Smooth muscle cell of the brain vasculature (primary cell): ENCODE data around the gene CLDN22.
"Not testable (repeated sequence)": the region's sequence is repeated elsewhere in the genome, so short reads cannot be mapped to it uniquely, and the experiment has no call there.

Experiments used
- DNase-seq: peaks from one replicate; pipeline ENCODE4 v3.0.0-alpha.2; 2012; ENCODE audit warnings: low read depth, low spot score

Gene CLDN22

GRCh38 chr4:183347146-183347545 is 27.1 kb upstream of the CLDN22 start:
- no peak for DNase-seq

GRCh38 chr4:183345261-183345660 is 25.2 kb upstream of the CLDN22 start:
- no peak for DNase-seq

- DNase-seq, result no peak
These were observed 24.6 kb upstream of the CLDN22 start for GRCh38 chr4:183344523-183345255.

- DNase-seq, result no peak
These were observed 23.7 kb upstream of the CLDN22 start for GRCh38 chr4:183343730-183344129.

GRCh38 chr4:183342541-183343533 is 22.8 kb upstream of the CLDN22 start:
- no peak for DNase-seq

GRCh38 chr4:183337833-183338232 is 17.8 kb upstream of the CLDN22 start:
- no peak for DNase-seq

GRCh38 chr4:183337349-183337748 is 17.3 kb upstream of the CLDN22 start:
- DNase-seq, result no peak

- DNase-seq, result peak; percentile 15
These were observed 15.4 kb upstream of the CLDN22 start for GRCh38 chr4:183335369-183335940.

- no peak for DNase-seq
These were observed 13.9 kb upstream of the CLDN22 start for GRCh38 chr4:183333983-183334382.

- no peak for DNase-seq
These were observed 13.1 kb upstream of the CLDN22 start for GRCh38 chr4:183333202-183333601.

GRCh38 chr4:183332447-183332846 is 12.4 kb upstream of the CLDN22 start:
- no peak for DNase-seq

GRCh38 chr4:183330841-183331240 is 10.8 kb upstream of the CLDN22 start:
- no peak for DNase-seq

- no peak for DNase-seq
These were observed 10.1 kb upstream of the CLDN22 start for GRCh38 chr4:183329954-183330742.

- no peak for DNase-seq
These were observed 9.2 kb upstream of the CLDN22 start for GRCh38 chr4:183329244-183329643.

GRCh38 chr4:183328832-183329231 is 8.8 kb upstream of the CLDN22 start:
- no peak for DNase-seq

- DNase-seq, result no peak
These were observed 7.8 kb upstream of the CLDN22 start for GRCh38 chr4:183327827-183328226.

- no peak for DNase-seq
These were observed 6.8 kb upstream of the CLDN22 start for GRCh38 chr4:183326853-183327252.

- DNase-seq, result not testable (repeated sequence)
These were observed 6.3 kb upstream of the CLDN22 start for GRCh38 chr4:183326387-183326786.

GRCh38 chr4:183324619-183325018 is 4.5 kb upstream of the CLDN22 start:
- DNase-seq, result no peak

- DNase-seq, result not testable (repeated sequence)
These were observed 4.0 kb upstream of the CLDN22 start for GRCh38 chr4:183324056-183324455.

GRCh38 chr4:183323295-183323694 is 3.2 kb upstream of the CLDN22 start:
- no peak for DNase-seq
